Stimulated activated CD8-positive, alpha-beta memory T cell treated with anti-CD3 and anti-CD28 coated beads, Interleukin-15, amount 100 ng/mL, for 1 hour (primary cell): ENCODE data around the gene PTPRK.
"Not testable (repeated sequence)": the region's sequence is repeated elsewhere in the genome, so short reads cannot be mapped to it uniquely, and the experiment has no call there.

ENCODE experiments used
- DNase-seq: peaks from one replicate; pipeline ENCODE4 v3.0.0-alpha.2; 2020; ENCODE audit warnings: low read depth

PTPRK gene

GRCh38 chr6:128017288-128017687, 503.1 kb downstream of the PTPRK start:
- DNase-seq = no peak

DNA sequence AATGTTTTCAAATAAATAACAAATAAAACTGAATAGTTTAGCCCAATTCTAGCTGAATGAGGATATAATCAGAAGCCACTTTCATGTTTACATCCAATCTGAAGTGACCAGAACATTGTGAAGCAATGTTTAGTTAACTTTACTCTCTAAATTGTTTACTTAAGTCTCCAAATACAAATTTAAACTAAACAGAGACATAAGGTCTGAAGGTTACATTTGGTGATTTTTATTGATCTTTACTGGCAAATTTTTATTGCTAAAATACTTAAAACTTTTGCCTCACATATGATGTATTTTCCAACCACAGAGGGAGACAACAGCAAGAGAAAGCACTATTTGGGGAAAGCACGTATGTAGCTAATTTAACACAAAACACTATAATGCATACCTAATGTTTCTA, 512.7 kb downstream of the PTPRK start:
- no peak for DNase-seq

GRCh38 chr6:128005009-128005408, 515.4 kb downstream of the PTPRK start:
- no peak for DNase-seq

GRCh38 chr6:128000363-128000762, 520.0 kb downstream of the PTPRK start:
- DNase-seq = no peak

DNA sequence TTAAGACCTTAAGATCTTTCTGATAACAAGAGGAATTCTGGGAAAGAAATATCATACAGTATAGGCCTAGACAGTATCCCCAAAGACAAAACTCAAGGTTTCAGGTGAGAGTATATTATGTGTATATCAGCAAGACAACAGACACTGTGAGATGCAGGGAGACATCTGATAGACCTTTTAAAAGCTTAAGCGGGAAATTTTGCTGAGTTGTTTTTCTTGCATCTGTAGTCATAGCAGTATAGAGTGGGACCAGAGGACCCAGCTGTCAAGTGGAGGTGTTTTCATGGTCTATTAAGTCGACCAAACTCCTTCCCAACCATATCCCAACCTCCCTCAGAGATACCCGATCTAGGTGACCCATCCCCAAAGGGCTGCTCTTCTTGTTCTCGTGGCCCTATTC, 521.4 kb downstream of the PTPRK start:
- DNase-seq = no peak

DNA sequence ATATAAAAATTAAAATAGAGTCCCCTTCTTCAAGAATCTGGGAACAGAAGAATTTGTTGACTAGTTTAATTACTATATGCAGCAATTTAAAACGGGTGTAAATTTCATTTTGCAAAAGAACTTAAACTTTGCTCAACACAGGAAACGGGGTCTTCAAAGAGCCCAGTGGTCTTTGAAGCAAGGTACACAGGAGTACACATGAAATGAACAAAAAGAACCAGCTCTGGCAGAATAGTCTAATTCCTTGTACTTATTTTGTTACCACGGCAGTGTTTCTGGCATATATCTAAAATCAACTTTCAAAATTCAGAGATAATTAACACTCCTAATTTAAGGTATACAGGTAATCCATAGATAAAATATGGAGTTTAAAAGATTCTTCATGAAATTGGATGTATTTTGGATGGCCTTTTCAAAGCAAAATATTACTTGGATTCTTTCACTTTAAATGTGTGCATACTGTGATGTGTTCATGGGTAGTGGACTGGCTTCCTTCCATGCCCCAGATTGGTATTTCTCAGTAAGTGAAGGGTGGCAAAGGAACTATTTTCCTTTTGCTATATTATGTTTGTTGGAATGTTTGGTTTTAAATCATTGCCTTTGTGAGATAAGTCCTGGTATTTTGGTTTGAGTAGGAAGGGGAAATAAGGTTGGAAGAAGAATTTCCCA, 522.8 kb downstream of the PTPRK start:
- DNase-seq = no peak

GRCh38 chr6:127996925-127997324, 523.5 kb downstream of the PTPRK start:
- no peak for DNase-seq

- DNase-seq = no peak
Observed at GRCh38 chr6:127992144-127992543, 528.3 kb downstream of the PTPRK start.

DNA sequence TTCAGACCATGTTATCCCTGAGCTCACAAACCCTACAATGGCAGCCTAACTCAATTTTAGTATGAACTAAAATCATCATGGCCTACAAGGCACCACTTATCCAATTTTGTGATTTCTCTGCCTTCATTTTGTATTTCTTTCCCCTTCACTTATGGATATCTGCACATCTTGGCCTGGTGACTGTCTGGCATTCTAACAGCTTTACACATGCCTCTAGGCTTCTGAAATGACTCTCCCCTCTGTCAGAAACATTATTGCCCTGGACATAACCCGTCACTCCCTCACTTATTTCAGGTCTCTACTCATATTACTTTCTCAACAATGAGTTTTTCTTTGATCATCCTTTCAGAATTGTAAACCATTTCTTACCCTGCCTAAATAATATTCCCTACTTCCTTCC, 530.3 kb downstream of the PTPRK start:
- no peak for DNase-seq

DNA sequence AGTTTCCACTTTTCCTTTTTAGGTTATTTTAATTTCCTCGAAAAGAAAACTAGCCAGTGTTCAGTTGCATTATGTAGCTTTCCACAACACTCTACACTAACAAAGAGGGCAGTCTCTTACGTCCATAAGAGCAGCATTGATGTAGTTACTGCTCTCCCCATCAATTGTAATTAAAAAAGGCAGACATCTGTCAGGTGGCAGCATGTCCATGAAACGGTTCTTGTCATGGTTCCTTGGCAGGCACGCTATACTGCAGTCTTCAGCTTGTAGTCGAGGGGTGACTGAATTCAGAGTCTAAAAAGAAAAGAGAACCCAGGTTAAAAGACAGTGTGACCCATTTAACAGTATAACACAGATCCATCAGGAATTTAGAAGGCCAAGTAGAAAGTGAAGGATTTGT, 539.4 kb downstream of the PTPRK start:
- DNase-seq = no peak

- not testable (repeated sequence) for DNase-seq
Observed at GRCh38 chr6:127978185-127978584, 542.2 kb downstream of the PTPRK start.

DNA sequence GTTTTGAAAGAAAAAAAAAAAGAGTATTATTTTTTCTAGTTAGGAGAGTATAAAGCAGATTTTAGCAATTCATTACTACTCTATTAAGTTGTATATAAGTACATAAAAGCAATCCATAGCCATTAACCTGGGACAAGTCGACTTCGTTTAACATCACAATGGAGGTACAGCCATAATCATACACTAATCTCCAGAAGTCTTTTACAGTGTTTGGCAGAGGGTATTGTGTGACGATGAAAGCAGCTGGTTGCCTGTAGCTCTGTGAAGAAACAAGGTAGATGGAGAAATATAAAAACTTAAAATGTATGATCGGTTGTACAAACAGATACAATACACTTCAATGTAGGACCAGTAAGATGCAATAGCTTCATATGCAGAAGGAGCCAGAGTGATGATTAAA, 543.6 kb downstream of the PTPRK start:
- no peak for DNase-seq

DNA sequence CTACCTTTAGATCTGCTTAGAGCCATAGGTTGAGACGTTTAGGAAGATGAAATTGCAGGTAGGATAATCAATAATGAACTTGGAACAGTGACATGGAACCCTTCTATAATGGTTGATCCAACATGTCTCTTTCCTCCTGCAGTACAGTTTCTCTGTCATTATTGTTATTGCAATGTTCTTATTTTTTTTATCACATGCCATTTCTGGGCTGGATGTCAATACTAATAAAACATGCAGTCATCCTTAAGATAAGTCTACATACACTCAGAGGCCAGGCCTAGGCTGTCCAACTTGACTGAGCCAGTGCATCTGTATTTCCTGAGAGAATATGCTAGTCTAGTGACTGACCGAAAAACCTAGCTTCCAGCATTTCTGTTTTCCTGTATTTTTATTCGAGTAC, 544.3 kb downstream of the PTPRK start:
- DNase-seq = no peak

DNA sequence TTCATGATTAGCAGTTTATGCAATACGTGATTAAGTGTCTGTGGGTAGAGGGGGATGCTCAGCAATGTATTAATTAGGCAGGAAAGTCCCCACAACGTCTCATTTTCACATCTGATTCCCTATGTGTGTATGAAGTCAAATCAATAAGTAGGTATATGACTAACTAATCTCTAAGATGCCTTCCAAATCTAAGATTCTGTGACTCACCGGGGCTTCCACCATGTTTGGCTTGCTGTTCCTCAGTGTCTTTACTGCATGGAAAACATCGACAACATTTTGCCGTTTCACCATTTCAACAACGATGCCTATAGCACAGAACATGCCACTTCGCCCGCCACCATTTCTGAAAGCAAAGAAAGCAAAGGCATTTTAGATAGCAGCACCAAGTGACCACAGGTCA, 547.6 kb downstream of the PTPRK start:
- DNase-seq = no peak

- DNase-seq = peak; percentile 8
Observed at GRCh38 chr6:127971945-127972391, 548.4 kb downstream of the PTPRK start.

DNA sequence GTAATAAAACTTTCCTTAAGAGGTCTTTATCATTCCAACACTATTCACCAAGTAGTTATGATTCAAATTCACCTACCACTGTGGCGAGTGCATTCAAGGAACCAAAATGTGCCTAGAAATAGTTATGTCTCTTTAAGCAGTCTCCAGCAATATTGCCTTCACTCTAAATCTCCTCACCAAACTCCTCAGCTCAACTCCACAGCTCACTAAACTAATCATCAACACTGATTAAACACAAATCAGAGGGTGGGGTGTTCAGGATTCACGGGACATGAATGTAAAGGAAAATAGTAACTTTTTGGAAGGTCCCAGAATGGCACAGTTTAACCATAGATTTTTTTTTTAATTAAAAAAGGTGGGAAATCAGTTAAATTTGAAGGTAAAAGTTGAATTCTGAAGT, 549.0 kb downstream of the PTPRK start:
- no peak for DNase-seq

- DNase-seq = no peak
Observed at GRCh38 chr6:127969701-127970100, 550.7 kb downstream of the PTPRK start.

DNA sequence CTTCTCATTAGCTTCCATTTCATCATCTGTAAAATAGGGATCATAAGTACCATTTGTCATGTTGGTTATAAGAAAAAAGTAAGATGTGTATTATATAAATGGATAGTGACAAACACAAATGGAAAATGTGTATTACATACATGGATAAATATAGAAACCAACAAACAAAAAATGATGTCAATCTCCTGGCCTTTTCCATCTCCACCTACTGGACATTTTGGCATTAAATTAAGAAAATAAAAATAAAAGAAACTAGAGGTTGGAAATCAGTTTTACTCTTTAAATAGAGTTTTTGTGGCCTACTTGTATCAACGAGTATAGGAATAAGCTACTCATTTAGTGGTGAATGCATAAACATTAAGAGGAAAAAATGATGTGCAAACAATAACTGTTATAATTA, 552.0 kb downstream of the PTPRK start:
- no peak for DNase-seq

GRCh38 chr6:127967708-127968107, 552.7 kb downstream of the PTPRK start:
- no peak for DNase-seq

DNA sequence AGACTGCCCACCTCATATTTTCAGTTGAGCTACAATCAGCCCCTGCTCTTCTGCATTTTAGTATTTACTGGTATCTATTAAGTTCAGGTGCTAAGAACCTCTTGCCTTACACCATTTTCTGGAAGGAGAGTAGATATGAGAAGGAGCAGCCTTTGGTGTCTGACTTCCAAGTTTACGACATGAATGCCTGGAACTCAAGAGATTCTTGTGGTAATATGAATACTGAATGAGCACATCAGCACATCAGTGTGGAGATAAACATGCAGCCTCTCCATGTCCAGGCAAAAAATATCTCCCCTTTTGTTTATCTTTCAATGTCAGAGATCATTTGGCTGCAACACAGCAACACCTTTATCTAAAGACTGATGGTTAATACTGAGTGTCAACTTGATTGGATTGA, 553.8 kb downstream of the PTPRK start:
- no peak for DNase-seq

DNA sequence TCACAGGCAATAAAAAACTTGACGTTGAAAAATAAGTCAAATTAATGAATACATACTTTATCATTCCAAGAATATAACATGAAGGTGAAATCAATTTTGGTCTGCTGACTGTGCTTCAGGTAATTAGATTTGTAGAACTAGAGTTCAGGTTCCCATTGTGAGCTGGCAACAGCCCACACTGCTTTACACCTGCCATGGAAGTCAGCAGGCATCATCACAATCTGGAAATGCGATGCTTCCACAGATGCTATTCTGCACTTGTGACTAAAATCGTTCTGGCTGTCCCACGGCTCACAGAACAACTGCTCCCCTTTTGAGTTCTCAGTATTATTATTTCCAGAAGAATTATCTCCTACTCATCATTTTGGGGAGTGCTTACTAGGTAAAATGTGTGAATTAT, 556.9 kb downstream of the PTPRK start:
- DNase-seq = no peak

GRCh38 chr6:127959869-127960268, 560.5 kb downstream of the PTPRK start:
- DNase-seq = no peak

DNA sequence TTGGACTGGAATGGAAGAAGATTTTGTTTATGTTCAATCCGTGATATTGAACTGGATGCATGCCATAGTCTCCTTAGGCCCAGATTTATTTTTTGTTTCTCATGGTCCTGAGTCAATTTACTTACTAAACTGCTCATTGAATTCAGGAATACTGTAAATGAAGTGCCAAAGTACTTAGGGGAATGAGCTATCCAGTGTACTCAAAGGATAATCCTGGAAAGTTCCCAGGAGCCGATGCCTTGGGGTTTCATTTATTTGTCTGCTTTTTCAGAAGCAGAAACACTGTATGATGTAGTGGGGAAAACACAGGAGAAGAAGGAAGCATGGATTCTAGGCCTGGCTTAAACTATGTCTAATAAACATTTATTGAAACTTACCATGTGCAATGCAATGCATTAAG, 563.4 kb downstream of the PTPRK start:
- DNase-seq = no peak

- no peak for DNase-seq
Observed at GRCh38 chr6:127956260-127956888, 564.0 kb downstream of the PTPRK start.
